ENCODE data around the gene DPYSL5.

The DPYSL5 gene

GRCh38 chr2:26885651-26886329, 37.9 kb downstream of the DPYSL5 start:
- Histone ChIP-seq H3K4me2 (ENCODE audit: low read depth, low read length, poor library complexity, severe bottlenecking) (no peak overlapping the region), H3K4me3 (ENCODE audit: low read length, poor library complexity, severe bottlenecking) (no peak overlapping the region), H3K4me1 (ENCODE audit: insufficient read depth, low read length, poor library complexity, severe bottlenecking) (no peaks in the 10 kb centered on the region), H2AFZ (ENCODE audit: low read length) (no peak overlapping the region), H3K9ac (ENCODE audit: low read depth, low read length, poor library complexity, severe bottlenecking) (no peak overlapping the region), H3K27me3 (ENCODE audit: insufficient read depth, low read length, poor library complexity, severe bottlenecking) (no peaks in the 10 kb centered on the region), H3F3A (ENCODE audit: low read depth) (no peaks in the 10 kb centered on the region), H3K9me2 (replicated peaks; ENCODE audit: low read depth, low read length) (no peaks in the 10 kb centered on the region), H3K9me3 (ENCODE audit: insufficient read depth, low read depth, low read length) (no peaks in the 10 kb centered on the region), H4K20me1 (ENCODE audit: insufficient read depth, low read length, poor library complexity, severe bottlenecking) (no peaks in the 10 kb centered on the region), H3K36me3 (ENCODE audit: insufficient read depth, low read length) (no peaks in the 10 kb centered on the region), H3K79me2 (ENCODE audit: insufficient read depth, low read length) (no peaks in the 10 kb centered on the region)
- TF ChIP-seq EZH2phosphoT487 (IDR thresholded peaks at IDR 0.05; ENCODE audit: borderline replicate concordance) (no peak), CTCF (conservative IDR thresholded peaks at IDR 0.05; ENCODE audit: low read length) (no peak)

GRCh38 chr2:26886736-26887135, 38.8 kb downstream of the DPYSL5 start:
- Histone ChIP-seq H3K4me3 (ENCODE audit: low read length, poor library complexity, severe bottlenecking) (no peak overlapping the region), H4K20me1 (ENCODE audit: insufficient read depth, low read length, poor library complexity, severe bottlenecking) (no peaks in the 10 kb centered on the region), H3K27me3 (ENCODE audit: insufficient read depth, low read length, poor library complexity, severe bottlenecking) (no peaks in the 10 kb centered on the region), H2AFZ (ENCODE audit: low read length) (no peak overlapping the region), H3K9ac (ENCODE audit: low read depth, low read length, poor library complexity, severe bottlenecking) (no peak overlapping the region), H3K9me2 (replicated peaks; ENCODE audit: low read depth, low read length) (no peaks in the 10 kb centered on the region), H3K79me2 (ENCODE audit: insufficient read depth, low read length) (no peaks in the 10 kb centered on the region), H3K36me3 (ENCODE audit: insufficient read depth, low read length) (no peaks in the 10 kb centered on the region), H3K9me3 (ENCODE audit: insufficient read depth, low read depth, low read length) (no peaks in the 10 kb centered on the region), H3K4me2 (ENCODE audit: low read depth, low read length, poor library complexity, severe bottlenecking) (no peak overlapping the region), H3K4me1 (ENCODE audit: insufficient read depth, low read length, poor library complexity, severe bottlenecking) (no peaks in the 10 kb centered on the region), H3F3A (ENCODE audit: low read depth) (no peaks in the 10 kb centered on the region)
- TF ChIP-seq EZH2phosphoT487 (IDR thresholded peaks at IDR 0.05; ENCODE audit: borderline replicate concordance) (no peak), CTCF (conservative IDR thresholded peaks at IDR 0.05; ENCODE audit: low read length) (no peak)

GRCh38 chr2:26887151-26887550, 39.2 kb downstream of the DPYSL5 start:
- no peak overlapping the region for H3K4me2 ChIP-seq (ENCODE audit: low read depth, low read length, poor library complexity, severe bottlenecking)
- no peak overlapping the region for H3K4me3 ChIP-seq (ENCODE audit: low read length, poor library complexity, severe bottlenecking)
- no peaks in the 10 kb centered on the region for H3K79me2 ChIP-seq (ENCODE audit: insufficient read depth, low read length)
- H3K9me3 ChIP-seq (ENCODE audit: insufficient read depth, low read depth, low read length) = no peaks in the 10 kb centered on the region
- H4K20me1 ChIP-seq (ENCODE audit: insufficient read depth, low read length, poor library complexity, severe bottlenecking) = no peaks in the 10 kb centered on the region
- no peaks in the 10 kb centered on the region for H3K9me2 ChIP-seq (replicated peaks; ENCODE audit: low read depth, low read length)
- H3K27me3 ChIP-seq (ENCODE audit: insufficient read depth, low read length, poor library complexity, severe bottlenecking) = no peaks in the 10 kb centered on the region
- no peak overlapping the region for H3K9ac ChIP-seq (ENCODE audit: low read depth, low read length, poor library complexity, severe bottlenecking)
- TF ChIP-seq CTCF (conservative IDR thresholded peaks at IDR 0.05; ENCODE audit: low read length) (no peak), EZH2phosphoT487 (IDR thresholded peaks at IDR 0.05; ENCODE audit: borderline replicate concordance) (no peak)
- no peaks in the 10 kb centered on the region for H3F3A ChIP-seq (ENCODE audit: low read depth)
- H3K4me1 ChIP-seq (ENCODE audit: insufficient read depth, low read length, poor library complexity, severe bottlenecking) = no peaks in the 10 kb centered on the region
- H2AFZ ChIP-seq (ENCODE audit: low read length) = no peak overlapping the region
- no peaks in the 10 kb centered on the region for H3K36me3 ChIP-seq (ENCODE audit: insufficient read depth, low read length)
